ENCODE data around the gene JPH2.

The JPH2 gene

GRCh38 chr20:44170816-44171410, 16.1 kb downstream of the JPH2 start:
- no peak overlapping the region for H3K4me3 ChIP-seq (ENCODE audit: low read length)
- no peaks in the 10 kb centered on the region for H3F3A ChIP-seq (ENCODE audit: insufficient read depth, low read length)
- no peaks in the 10 kb centered on the region for H3K4me1 ChIP-seq (ENCODE audit: low read length)
- H3K36me3 ChIP-seq (replicated peaks; ENCODE audit: insufficient read depth, low read length), result no peaks in the 10 kb centered on the region
- no peak for TF ChIP-seq CTCF (IDR thresholded peaks at IDR 0.05; ENCODE audit: low read length)
- no peak for TF ChIP-seq EZH2phosphoT487 (IDR thresholded peaks at IDR 0.05; ENCODE audit: low read length)
- no peak for TF ChIP-seq EZH2 (optimal IDR thresholded peaks at IDR 0.05; ENCODE audit: low read depth, low read length)
- no peaks in the 10 kb centered on the region for H3K9me3 ChIP-seq (replicated peaks; ENCODE audit: insufficient read depth, low read length)
- H3K9ac ChIP-seq (ENCODE audit: low read length), result no peak overlapping the region
- H3K27ac ChIP-seq (ENCODE audit: low read length), result no peak overlapping the region
- H4K20me1 ChIP-seq (ENCODE audit: insufficient read depth, low read length), result no peaks in the 10 kb centered on the region
- no peaks in the 10 kb centered on the region for H3K79me2 ChIP-seq (ENCODE audit: low read length)
- H3K27me3 ChIP-seq (replicated peaks; ENCODE audit: insufficient read depth, low read length), result no peaks in the 10 kb centered on the region
- no peaks in the 10 kb centered on the region for H3K9me2 ChIP-seq (replicated peaks; ENCODE audit: insufficient read depth, low read length)
- no peak overlapping the region for H2AFZ ChIP-seq (ENCODE audit: low read length)
- H3K4me2 ChIP-seq (ENCODE audit: low read depth, low read length), result no peak overlapping the region
- no peak for DNase-seq

GRCh38 chr20:44167736-44168135, 19.3 kb downstream of the JPH2 start:
- no peaks in the 10 kb centered on the region for H4K20me1 ChIP-seq (ENCODE audit: insufficient read depth, low read length)
- no peaks in the 10 kb centered on the region for H3K79me2 ChIP-seq (ENCODE audit: low read length)
- no peak overlapping the region for H3K4me2 ChIP-seq (ENCODE audit: low read depth, low read length)
- H3K4me1 ChIP-seq (ENCODE audit: low read length), result no peaks in the 10 kb centered on the region
- no peak overlapping the region for H2AFZ ChIP-seq (ENCODE audit: low read length)
- H3K9me2 ChIP-seq (replicated peaks; ENCODE audit: insufficient read depth, low read length), result no peaks in the 10 kb centered on the region
- no peak overlapping the region for H3K9ac ChIP-seq (ENCODE audit: low read length)
- H3K36me3 ChIP-seq (replicated peaks; ENCODE audit: insufficient read depth, low read length), result no peaks in the 10 kb centered on the region
- no peak overlapping the region for H3K4me3 ChIP-seq (ENCODE audit: low read length)
- H3K27ac ChIP-seq (ENCODE audit: low read length), result no peak overlapping the region
- H3F3A ChIP-seq (ENCODE audit: insufficient read depth, low read length), result no peaks in the 10 kb centered on the region
- no peak for DNase-seq
- H3K9me3 ChIP-seq (replicated peaks; ENCODE audit: insufficient read depth, low read length), result no peaks in the 10 kb centered on the region
- TF ChIP-seq EZH2phosphoT487 (IDR thresholded peaks at IDR 0.05; ENCODE audit: low read length) (no peak), EZH2 (optimal IDR thresholded peaks at IDR 0.05; ENCODE audit: low read depth, low read length) (no peak), CTCF (IDR thresholded peaks at IDR 0.05; ENCODE audit: low read length) (no peak)
- H3K27me3 ChIP-seq (replicated peaks; ENCODE audit: insufficient read depth, low read length), result no peaks in the 10 kb centered on the region

- Histone ChIP-seq H4K20me1 (ENCODE audit: insufficient read depth, low read length) (no peaks in the 10 kb centered on the region), H3K9me2 (replicated peaks; ENCODE audit: insufficient read depth, low read length) (no peaks in the 10 kb centered on the region), H3K4me2 (ENCODE audit: low read depth, low read length) (no peak overlapping the region), H3K36me3 (replicated peaks; ENCODE audit: insufficient read depth, low read length) (no peaks in the 10 kb centered on the region), H3K4me3 (ENCODE audit: low read length) (no peak overlapping the region), H3K27ac (ENCODE audit: low read length) (no peak overlapping the region), H3K9me3 (replicated peaks; ENCODE audit: insufficient read depth, low read length) (no peaks in the 10 kb centered on the region), H2AFZ (ENCODE audit: low read length) (no peak overlapping the region), H3K9ac (ENCODE audit: low read length) (no peak overlapping the region), H3F3A (ENCODE audit: insufficient read depth, low read length) (no peaks in the 10 kb centered on the region), H3K79me2 (ENCODE audit: low read length) (no peaks in the 10 kb centered on the region), H3K27me3 (replicated peaks; ENCODE audit: insufficient read depth, low read length) (no peaks in the 10 kb centered on the region), H3K4me1 (ENCODE audit: low read length) (no peaks in the 10 kb centered on the region)
- no peak for TF ChIP-seq CTCF (IDR thresholded peaks at IDR 0.05; ENCODE audit: low read length)
- TF ChIP-seq EZH2phosphoT487 (IDR thresholded peaks at IDR 0.05; ENCODE audit: low read length), result no peak
- no peak for TF ChIP-seq EZH2 (optimal IDR thresholded peaks at IDR 0.05; ENCODE audit: low read depth, low read length)
- DNase-seq, result no peak
Observed at GRCh38 chr20:44166477-44166876, 20.5 kb downstream of the JPH2 start.
